ENCODE measurements around the gene LMF1. TPM values are rescaled to one million over a fixed set of nuclear protein-coding genes. Genes with fewer than 3 reads are reported as not detected.

The LMF1 gene
- polyA plus RNA-seq, 3 donors: 5.9 to 14.7 (median 10.6) TPM

GRCh38 chr16:919658-920050, 51.1 kb downstream of the LMF1 start:
- Mint-ChIP-seq H3K4me1 (no peaks in the 10 kb centered on the region), H3K9me3 (peaks cover 13 to 39% (median 24%) of the 10 kb centered on the region in 7 donors), H3K4me3 (no peak overlapping the region), H3K27me3 (ENCODE audit: low read depth in 3 of 3) (peaks cover 0 to 2% (median 0%) of the 10 kb centered on the region in 3 donors), H3K27ac (no peak overlapping the region), H3K36me3 (peaks cover 10 to 12% of the 10 kb centered on the region in 2 donors)
- Histone ChIP-seq H3K36me3 (replicated peaks in 1 of 2; ENCODE audit: control insufficient read depth in 1 of 2, insufficient read depth in 2 of 2, low read length in 2 of 2) (peaks cover 0 to 6% of the 10 kb centered on the region in 2 donors), H3K27ac (ENCODE audit: low read depth in 1 of 2, low read length in 2 of 2) (no peak overlapping the region), H3K4me1 (ENCODE audit: control insufficient read depth in 1 of 2, insufficient read depth in 2 of 2, low read length in 2 of 2) (no peaks in the 10 kb centered on the region), H2AFZ (ENCODE audit: insufficient read depth, low read depth, low read length, poor library complexity, severe bottlenecking) (no peak overlapping the region), H4K20me1 (ENCODE audit: insufficient read depth, low read length) (no peaks in the 10 kb centered on the region), H3K9ac (ENCODE audit: insufficient read depth, low read length, poor library complexity, severe bottlenecking) (no peak overlapping the region), H3K4me2 (replicated peaks; ENCODE audit: extremely low read depth, low read length, poor library complexity, severe bottlenecking) (no peak overlapping the region), H3K4me3 (replicated peaks in 1 of 3; ENCODE audit: low read depth in 2 of 3, low read length in 3 of 3) (no peak overlapping the region), H3K27me3 (ENCODE audit: control insufficient read depth in 2 of 2, insufficient read depth in 2 of 2, low read length in 2 of 2) (no peaks in the 10 kb centered on the region), H3K9me3 (replicated peaks in 1 of 2; ENCODE audit: control insufficient read depth in 1 of 2, insufficient read depth in 1 of 2, low read length in 2 of 2) (peaks cover 16 to 22% of the 10 kb centered on the region in 2 donors), H3K79me2 (ENCODE audit: insufficient read depth, low read length) (no peaks in the 10 kb centered on the region)
- DNase-seq: no peak
- WGBS (ENCODE audit: insufficient coverage): 95% methylated on average over 15 of the region's 15 CpGs
- intact Hi-C loops (cut with micrococcal nuclease): loop anchor here in 1 of 2 donors (10.0 kb wide), 1 partner anchor 95 kb away; no protein-coding TSS in a partner anchor
- no peak for TF ChIP-seq CTCF (IDR thresholded peaks at IDR 0.05)

GRCh38 chr16:918741-919657, 51.8 kb downstream of the LMF1 start:
- no peaks in the 10 kb centered on the region for H3K4me1 ChIP-seq (ENCODE audit: control insufficient read depth in 1 of 2, insufficient read depth in 2 of 2, low read length in 2 of 2)
- peaks cover 0 to 6% of the 10 kb centered on the region in 2 donors for H3K36me3 ChIP-seq (replicated peaks in 1 of 2; ENCODE audit: control insufficient read depth in 1 of 2, insufficient read depth in 2 of 2, low read length in 2 of 2)
- no peaks in the 10 kb centered on the region for H3K27me3 ChIP-seq (ENCODE audit: control insufficient read depth in 2 of 2, insufficient read depth in 2 of 2, low read length in 2 of 2)
- H4K20me1 ChIP-seq (ENCODE audit: insufficient read depth, low read length): no peaks in the 10 kb centered on the region
- TF ChIP-seq CTCF (IDR thresholded peaks at IDR 0.05): no peak
- no peak overlapping the region for H2AFZ ChIP-seq (ENCODE audit: insufficient read depth, low read depth, low read length, poor library complexity, severe bottlenecking)
- H3K9ac ChIP-seq (ENCODE audit: insufficient read depth, low read length, poor library complexity, severe bottlenecking): no peak overlapping the region
- Mint-ChIP-seq H3K4me1 (no peaks in the 10 kb centered on the region), H3K27ac (no peak overlapping the region), H3K4me3 (no peak overlapping the region), H3K36me3 (peaks cover 10 to 12% of the 10 kb centered on the region in 2 donors), H3K27me3 (ENCODE audit: low read depth in 3 of 3) (peaks cover 0 to 2% (median 0%) of the 10 kb centered on the region in 3 donors), H3K9me3 (peaks cover 12 to 36% (median 21%) of the 10 kb centered on the region in 7 donors)
- 97% methylated on average over 37 of the region's 47 CpGs for WGBS (ENCODE audit: insufficient coverage)
- H3K4me2 ChIP-seq (replicated peaks; ENCODE audit: extremely low read depth, low read length, poor library complexity, severe bottlenecking): no peak overlapping the region
- intact Hi-C loops (cut with micrococcal nuclease): no loop called here
- no peak overlapping the region for H3K4me3 ChIP-seq (replicated peaks in 1 of 3; ENCODE audit: low read depth in 2 of 3, low read length in 3 of 3)
- no peak for DNase-seq
- no peaks in the 10 kb centered on the region for H3K79me2 ChIP-seq (ENCODE audit: insufficient read depth, low read length)
- no peak overlapping the region for H3K27ac ChIP-seq (ENCODE audit: low read depth in 1 of 2, low read length in 2 of 2)
- peaks cover 16 to 22% of the 10 kb centered on the region in 2 donors for H3K9me3 ChIP-seq (replicated peaks in 1 of 2; ENCODE audit: control insufficient read depth in 1 of 2, insufficient read depth in 1 of 2, low read length in 2 of 2)

Measured in CD14-positive monocyte (primary cell).